T1000 (cell line): ENCODE results near the gene CDC20.
"Not testable (repeated sequence)": the region's sequence is repeated elsewhere in the genome, so short reads cannot be mapped to it uniquely, and the experiment has no call there.

Source experiments
- DNase-seq: peaks from one replicate; lab custom pipeline; 2025; ENCODE audit warnings: mixed read lengths; lab: John Stamatoyannopoulos, UW

Gene CDC20

DNA sequence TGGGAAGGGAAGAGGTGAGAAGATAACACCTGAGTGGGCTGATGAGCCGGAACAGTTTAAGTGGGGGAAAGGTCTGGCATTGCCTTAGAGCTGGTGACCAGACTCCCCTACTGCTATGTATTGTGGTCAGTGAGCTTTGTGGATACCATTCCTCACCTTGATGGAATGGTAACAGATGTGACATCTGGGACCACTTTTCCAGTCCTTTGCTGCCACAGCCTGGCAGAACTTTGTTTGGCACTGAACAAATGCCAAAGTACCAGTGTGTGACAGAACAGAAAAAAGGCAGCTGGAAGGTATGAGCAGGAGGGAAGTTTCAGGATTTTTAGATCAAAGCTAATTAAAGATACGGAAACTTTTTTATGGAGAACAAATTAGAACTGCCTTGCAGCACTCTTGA, 24.7 kb downstream of the CDC20 start:
- no peak for DNase-seq

DNA sequence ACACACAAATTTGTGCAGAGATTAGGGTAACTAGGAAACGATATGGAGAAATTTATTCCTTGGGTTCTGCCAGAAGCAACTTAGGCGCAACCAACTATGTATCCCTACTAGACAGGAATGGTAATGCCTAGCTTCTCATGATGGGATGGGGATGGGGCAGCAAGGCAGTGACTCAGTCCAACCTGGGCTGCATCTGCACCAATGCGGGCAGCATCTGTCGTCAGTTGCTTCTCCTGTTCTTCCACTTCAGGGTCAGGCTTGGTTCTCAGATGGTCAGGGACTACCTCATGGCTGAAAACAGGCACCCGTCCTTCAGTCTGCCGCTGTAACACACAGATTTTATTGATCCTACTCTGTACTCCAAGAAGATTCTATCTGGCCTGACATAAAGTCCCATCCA, 27.9 kb downstream of the CDC20 start:
- no peak for DNase-seq

DNA sequence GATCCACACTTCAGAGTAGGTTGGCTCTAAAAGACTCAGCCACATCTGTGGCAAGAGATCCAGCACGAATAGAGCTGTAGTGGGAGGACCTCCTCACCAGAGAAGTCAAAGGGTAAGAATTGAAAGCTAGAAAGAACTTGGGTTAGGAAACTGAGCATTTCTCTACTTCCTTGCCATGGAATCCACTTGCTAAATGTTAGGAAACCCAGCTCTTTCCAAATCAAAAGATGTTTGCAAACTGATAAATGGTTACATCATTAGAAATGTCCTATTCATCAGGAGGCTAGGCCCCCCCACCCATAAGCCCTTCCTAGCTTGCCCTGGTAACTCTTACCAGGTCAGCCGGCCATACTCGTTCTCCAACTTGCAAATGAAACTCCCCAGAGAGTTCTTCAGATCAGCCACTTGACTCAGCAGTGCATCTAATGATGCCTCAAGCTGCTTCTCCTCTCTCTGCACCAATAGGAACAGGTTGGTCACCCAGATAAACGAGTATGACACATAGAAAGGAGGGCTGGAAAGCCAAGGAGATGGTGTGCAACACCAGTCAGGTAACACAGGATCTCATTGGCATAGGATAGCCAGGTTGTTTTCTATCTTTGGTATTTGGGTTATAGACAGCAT, 29.3 kb downstream of the CDC20 start:
- DNase-seq = no peak

DNA sequence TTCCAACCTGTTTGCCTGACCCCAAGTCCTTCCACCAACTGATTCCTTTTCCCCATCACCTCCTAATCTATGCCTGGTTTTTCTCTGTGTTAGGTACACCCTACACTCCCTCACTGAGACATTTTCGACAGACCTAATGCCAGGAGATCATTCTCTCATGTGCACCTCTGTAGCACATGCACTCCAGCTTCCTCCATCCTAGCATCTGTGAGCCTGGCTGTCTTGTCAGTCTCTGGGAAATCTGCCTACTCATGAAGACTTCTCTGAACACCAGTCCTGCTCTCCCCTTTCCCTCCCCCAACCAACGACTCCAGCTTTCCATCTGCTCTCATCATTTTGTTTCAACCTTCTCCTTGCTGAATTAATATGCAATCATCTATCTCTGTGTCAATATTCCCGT, 29.8 kb downstream of the CDC20 start:
- DNase-seq = no peak

DNA sequence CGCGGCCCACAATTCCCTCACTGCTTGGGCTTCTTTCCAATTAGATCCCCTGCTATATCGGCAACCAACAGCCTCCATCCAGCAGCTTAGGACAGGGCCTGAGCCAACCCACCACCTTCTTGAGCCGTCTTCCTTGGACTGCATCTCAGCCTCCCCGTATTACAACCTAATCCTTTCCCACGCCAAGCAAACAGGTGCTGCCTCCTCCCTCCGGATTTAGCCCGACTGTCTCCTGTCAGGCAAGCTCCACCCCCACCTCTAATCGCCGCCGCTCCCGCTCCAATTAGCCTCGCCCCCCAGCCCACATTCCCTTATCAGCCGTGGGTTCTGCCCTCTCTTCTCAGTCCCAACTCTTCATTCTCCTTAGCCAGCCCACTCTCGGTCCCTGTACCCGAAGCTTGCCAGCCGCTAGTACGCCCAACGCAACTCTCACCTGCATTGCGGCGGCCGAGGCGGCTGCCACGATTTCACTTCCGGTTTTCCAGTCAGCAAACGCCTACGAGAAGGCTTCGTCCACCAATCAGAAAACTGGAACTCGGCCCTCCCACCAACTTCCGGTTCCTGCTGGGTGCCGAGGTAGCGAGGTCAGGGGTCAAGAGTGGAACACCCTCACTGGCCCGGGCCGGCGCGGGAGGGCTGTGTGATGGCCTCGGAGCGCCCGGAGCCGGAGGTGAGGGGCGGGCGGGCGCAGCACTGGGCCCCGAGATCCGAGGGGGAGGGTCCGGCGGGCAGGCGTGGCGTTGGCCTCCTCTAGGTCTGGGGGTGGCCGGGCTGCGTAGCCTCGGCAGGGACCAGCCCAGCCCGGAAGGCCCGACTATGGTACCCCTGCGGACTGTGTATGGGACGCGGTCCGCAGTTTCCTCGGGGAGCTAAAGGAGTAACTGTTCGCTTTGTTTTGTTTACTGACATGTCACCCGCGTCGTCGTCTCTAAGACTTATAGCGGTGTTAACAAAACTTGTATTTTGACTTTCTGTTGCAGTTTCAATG, 30.8 kb downstream of the CDC20 start, which contains the start of the genes MED8 and SZT2:
Gene MED8 (minus strand): TSS at position 475 of the 988 bp plus-strand sequence. CDS start 36 bp downstream, at position 439.
Gene SZT2 (plus strand): TSS at position 574 of the 988 bp plus-strand sequence. CDS start 70 bp downstream, at position 644.
- DNase-seq = peak; percentile 87

DNA sequence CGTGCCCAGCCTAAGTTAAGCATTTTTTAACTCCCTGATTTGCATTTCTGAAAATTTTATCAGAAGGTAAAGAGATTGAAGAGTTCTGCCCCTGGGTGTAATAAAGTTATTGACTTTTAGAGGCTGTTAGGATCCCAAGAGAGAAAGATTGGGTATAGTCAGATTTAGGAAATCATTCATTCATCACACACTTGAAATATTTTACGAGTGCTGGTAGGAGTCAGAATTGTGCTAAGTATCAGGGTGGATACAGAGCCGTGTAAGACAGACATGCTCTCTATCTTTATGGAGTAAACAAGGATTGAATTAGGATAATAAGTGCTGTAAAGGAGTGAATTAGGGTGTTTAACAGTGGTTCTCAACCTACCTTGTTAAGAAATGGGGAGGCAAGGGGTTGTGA, 33.9 kb downstream of the CDC20 start:
- DNase-seq = no peak

DNA sequence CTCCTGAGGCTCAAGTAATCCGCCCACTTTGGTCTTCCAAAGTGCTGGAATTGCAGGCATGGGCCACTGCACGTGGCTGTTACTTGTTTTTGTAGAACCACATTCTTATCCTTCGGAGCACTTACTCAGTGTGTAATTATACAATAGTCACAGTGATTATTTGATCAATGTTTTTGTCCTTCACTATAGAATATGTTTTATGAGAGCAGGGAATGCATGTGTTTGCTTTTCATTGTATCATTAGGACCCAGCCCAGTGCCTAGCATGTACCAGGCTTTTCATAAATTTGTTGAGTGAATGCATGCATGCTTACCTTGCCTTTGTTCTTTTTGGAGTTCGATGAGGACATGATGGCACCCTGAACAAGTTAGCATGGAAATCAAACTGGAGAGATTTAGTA, 36.7 kb downstream of the CDC20 start:
- no peak for DNase-seq

DNA sequence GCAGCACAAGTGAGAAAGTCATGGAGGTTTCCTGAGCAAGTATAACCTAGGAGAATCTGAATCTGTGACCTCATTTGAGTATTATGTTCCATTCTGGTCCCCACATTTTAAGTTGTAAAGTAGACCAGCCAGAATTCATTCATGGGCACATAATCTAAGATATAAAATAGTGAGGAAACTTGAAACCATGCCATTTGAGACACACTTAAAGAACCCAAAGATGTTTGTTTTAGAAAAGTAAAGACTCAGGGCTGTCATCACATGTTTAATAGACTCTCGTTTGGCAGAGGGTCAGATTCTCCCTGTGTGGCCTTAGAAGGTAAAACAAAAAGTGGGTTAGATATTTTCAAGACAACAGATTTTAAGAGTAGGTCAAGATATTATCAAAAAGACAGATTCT, 37.3 kb downstream of the CDC20 start:
- no peak for DNase-seq

DNA sequence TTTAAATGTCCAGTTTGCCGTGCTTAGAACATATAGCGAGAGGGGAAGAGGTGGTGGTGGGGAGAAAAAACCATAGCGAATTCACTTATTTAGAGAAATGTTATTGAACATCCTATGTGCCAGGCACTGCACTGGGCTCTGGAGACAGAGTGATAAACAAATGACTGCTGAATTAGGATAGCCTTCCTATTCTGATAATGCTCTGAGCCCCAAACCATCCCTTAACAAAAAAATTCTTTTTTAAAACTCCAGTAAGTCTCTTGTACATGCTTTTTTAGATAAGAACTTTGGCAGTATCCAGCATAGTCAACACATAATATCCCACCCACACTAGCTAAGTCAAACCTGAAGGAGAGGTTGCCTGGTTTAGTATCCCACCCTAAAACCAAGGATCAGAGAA, 39.4 kb downstream of the CDC20 start:
- DNase-seq = no peak

DNA sequence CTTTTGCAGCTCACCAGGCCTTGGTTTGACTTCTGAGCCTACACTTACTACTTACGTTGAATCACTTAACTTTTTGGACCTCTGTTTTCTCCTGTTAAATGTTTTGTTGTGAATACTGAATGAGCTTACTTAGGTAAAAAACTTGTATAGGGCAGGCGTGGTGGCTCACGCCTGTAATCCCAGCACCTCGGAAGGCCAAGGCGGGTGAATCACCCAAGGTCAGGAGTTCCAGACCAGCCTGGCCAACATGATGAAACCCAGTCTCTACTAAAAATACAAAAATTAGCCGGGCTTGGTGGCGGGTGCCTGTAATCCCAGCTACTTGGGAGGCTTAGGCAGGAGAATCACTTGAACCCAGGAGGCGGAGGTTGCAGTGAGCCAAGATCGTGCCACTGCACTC, 41.7 kb downstream of the CDC20 start:
- not testable (repeated sequence) for DNase-seq

DNA sequence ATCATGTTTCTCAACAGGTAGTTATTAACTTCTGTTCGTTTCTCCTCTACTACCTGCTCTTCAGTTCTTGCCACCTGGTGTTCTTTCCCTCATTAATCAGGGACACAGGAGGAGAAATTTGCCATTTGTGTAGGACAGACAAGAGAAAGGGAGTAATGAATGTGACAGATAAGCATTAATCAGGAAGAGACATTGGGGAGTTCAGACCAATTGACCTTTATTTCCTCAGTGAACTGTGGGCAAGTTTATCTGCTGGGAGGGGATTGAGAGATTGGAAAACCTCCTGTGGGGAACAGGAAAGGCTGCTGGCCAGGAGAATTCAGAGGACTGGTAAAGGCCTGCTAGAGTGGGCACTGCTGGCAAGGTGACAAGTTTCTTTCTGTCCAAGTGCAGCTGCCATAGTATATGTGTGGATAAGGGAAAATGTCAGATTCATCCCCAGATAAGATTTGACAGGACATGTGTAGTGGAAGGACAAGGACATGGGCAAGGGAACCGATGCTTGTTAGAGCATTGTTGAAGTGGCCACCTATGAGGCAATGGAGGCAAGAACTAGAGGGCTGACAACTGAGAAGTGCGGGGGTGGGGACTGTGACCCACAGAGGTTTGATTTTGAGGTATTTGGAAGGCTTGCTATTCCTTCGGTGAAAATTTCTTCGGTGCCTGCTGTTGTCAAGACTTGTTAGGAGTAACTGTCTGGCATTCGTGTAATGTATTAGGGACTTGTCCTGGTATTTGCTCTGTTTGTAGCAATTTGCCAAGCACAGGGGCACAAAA, 43.5 kb downstream of the CDC20 start:
- DNase-seq = no peak

DNA sequence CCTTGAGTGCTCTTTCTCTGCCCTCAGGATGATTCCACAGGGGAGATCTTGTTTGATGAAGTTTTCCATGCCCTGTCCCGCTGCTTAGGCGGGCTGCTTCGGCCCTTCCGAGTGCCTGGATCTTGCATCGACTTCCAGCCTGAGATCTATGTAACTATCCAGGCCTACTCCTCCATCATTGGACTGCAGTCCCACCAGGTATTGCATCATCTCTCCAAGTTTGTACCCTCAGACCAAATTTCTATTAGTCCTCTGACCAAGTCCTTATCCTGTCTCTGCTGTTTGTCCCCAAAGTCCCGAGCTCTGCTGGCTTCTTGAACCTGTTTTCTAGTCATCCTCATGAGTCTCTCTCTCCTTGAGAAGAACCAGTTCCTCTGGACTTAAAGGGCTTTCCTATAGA, 45.6 kb downstream of the CDC20 start:
- DNase-seq = no peak

DNA sequence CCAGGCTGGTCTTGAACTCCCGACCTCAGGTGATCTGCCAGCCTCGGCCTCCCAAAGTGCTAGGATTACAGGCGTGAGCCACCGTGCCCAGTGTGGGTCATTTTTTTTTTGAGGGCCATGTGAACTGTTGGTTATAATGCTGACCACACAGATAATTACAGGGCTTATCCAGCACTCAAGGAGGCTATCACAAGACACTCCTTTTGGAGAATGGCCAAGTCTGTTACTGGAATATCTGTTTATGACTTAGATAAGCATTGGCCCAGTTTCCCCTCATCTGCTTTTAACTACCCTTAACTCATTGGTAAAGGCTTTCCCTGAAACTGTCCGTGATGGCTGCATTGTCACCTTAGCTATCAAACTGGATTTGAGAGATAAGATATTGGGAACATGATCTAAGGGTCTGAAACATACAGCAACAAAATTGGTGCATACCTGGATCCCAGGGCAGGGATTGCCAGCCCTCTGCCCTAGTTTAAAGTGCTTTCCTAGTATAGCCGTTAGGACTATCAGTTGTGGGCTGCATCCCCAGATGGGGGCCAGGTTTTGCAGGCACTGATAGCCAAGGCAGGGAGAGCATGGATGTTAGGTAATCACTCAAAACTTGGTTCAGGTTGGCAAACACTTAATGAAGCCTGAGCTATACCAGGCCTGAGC, 46.6 kb downstream of the CDC20 start:
- DNase-seq = no peak

DNA sequence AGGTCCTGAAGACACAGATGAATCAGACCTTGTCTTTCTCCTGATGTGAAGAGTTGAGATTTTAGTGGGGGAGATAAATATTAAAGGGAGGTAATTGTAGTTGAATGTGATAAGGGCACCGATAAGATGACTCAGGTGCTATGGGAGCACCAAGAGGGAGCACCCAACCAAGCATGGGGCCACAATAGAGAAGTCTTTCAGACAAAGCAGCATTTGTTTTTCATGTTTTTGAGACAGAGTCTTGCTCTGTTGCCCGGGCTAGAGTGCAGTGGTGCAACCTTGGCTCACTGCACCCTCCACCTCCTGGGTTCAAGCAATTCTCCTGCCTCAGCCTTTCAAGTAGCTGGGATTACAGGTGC, 47.1 kb downstream of the CDC20 start:
- DNase-seq = no peak

DNA sequence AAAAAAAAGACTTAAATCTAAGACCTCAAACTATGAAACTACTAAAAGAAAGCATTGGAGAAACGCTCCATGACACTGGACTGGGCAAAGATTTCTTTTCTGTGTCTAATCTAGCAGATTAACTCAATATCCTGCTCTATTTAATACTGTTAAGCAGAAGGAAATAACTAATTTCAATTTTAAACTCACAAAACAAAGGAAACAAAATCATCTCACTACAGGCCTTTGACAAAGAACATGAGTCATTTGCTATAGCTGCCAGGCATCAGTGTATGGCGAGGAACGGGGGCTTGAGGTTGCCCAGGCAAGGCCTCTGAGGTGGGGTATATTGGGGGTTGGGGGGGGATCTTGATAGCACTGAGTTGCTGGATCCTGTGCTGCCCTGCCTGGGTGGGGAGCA, 51.8 kb downstream of the CDC20 start:
- DNase-seq = no peak
